ENCODE measurements around the gene SZRD1.

SZRD1 gene

DNA sequence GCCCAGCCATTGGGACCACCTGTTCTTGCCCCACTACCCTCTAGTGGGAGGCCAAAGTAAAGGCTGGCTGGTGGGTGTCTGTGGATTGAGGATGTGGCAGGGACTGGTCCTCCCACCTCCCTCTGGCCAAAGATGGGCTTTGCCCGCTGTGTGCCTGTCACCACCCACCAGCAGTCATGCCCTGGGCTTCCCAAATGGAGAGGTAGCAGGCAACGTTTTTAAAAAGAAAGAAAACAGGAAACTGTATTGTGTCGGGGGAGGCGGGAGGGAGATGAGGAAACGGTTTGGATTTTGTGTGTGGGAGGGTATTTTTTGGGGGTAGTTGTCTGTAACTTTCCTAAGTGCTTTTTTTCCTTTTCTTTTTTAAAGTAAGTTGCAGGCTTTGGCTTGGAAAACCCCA lies 30.1 kb downstream of the SZRD1 start:
- no peak for DNase-seq (ENCODE audit: low read depth)

DNA sequence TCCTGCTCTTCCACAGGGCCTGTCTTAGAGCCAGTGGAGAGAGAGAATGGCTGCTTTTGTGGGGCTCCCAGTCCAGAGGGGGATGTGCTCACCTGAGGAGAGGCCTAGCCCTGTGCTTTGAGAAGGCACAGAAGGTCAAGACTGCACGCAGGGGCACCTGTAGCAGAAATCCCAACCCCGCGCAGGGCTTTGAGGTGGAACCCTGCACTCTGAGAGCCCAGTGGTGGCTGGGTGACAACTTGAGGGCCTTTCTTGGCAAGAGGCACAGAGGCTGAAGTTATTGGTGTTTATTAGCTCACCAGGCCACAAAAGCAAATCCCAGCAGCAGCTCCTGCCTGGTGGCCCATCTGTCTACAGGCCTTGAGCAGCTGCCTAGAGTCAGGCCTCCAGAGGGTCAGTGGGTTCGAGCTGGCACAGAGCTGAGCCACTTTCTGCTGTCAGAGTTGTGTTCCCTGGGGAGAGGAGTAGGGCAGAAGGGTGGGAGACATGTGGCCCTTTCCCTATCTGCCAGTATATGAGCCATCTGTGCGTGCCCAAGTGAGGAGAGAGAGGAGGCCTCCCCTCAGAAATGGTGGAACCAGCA lies 31.4 kb downstream of the SZRD1 start:
- DNase-seq (ENCODE audit: low read depth), result no peak

DNA sequence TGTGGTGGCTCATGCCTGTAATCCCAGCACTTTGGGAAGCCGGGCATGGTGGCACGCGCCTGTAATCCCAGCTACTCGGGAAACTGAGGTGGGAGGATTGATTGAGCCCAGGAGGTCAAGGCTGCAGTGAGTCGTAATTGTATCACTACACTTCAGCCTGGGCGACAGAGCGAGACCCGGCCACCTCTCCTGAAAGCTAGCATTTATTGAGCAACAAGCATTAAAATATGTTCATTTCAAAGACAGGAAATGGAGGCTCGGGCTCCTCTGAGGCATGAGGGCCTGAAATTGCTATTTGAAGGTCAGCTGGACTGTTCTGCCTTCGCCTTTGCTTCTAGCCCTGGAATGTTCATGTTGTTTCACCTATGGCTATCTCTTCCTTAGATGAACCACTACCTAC lies 35.7 kb downstream of the SZRD1 start:
- DNase-seq (ENCODE audit: low read depth), result no peak

DNA sequence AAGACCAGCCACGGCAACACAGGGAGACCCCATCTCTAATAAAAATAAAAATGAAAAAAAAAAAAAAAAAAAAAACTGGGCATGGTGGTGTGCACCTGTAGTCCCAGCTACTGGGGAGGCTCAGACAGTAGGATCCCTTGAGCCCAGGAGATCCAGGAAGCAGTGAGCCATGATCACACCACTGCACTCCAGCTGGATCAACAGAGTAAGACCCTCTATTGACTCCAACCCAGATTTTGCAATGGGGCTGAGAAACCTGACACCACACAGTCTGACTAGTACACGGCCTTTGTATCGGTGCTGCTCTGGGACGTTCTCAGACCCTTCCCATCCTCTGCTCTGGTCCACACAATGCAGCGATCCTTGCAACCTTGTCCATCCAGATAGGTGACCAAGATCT lies 38.4 kb downstream of the SZRD1 start:
- no peak for DNase-seq (ENCODE audit: low read depth)

DNA sequence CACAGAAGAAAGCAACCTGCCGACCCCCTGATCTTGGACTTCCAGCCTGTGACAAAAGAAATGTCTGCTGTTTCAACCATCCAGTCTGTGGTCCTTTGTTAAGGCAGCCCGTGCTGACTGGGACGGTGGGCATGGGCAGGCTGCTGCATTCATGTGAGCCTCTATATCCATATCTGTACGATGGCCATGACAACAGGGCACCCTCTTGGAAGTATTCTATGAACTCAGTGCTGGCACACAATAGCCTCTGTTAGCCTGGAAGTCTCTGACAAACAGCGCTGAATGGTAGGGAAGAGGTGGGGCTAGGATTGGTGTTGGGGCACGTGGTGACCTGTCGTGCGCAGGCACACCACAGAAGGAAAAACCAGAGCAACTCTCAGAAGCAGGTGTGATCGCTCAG lies 39.8 kb downstream of the SZRD1 start:
- DNase-seq (ENCODE audit: low read depth), result no peak

DNA sequence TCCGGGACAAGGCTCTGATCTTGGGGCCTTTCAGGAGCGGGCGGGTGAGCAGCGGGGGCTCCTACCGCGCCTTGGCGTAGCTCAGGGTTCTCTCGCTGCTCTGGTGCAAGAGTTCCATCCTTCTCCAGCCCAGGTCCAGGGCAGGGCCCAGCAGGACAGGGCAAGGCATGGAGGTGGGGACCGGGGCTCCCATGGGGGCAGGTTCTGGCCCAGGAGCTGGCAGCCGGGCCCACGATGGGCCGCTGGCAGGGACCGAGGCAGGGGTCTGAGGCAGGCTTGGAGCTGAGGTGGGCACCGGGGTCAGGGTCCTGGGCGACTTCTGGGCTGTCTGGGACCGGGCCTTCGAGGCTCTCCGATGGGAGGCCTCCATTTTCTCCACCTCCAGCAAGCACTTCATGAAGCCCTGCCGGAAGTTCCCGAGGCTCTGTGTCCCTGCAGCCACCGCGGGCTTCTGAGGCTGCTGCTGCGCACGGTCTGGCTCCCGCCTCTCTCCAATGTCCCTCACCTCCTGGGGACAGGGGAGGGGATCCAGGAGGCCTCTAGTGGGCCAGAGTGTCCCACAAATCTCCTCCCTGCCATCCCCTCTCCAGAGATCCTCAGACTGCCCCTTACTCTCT lies 42.6 kb downstream of the SZRD1 start:
- DNase-seq (ENCODE audit: low read depth), result no peak

DNA sequence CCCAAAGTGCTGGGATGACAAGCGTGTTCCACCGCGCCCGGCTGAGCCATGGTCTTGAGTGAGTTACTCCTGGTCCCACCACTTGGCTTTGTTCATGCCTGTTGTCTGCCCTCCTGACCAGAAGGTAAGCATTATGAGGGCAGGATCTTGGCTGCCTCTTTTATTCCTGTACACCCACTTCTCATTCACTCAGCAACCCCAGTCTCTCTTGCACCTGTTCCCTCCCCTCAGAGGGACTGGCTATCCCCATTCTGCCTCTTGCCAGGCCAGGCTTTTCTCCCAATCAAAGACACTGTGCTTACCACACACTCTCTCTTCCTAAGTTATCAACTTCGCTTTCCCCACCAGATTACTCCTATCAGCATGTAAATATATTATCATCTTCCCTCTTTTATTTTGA lies 43.8 kb downstream of the SZRD1 start:
- DNase-seq (ENCODE audit: low read depth), result no peak

DNA sequence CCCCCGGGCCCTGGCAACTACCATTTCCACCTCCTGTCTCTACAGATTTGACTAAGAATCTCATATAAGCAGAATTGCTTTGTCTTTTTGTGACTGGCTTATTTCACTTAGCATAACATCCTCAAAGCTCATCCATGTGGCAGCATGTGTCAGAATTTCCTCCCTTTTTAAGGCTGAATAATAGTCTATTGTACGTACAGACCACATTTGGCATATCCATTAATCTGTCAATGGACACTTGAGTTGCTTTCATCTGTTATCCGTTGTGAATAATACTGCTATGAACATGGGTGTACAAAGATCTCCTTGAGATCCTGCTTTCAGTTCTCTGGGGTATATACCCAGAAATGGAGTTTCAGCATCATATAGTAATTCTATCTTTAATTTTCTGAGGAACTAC lies 46.1 kb downstream of the SZRD1 start:
- no peak for DNase-seq (ENCODE audit: low read depth)

DNA sequence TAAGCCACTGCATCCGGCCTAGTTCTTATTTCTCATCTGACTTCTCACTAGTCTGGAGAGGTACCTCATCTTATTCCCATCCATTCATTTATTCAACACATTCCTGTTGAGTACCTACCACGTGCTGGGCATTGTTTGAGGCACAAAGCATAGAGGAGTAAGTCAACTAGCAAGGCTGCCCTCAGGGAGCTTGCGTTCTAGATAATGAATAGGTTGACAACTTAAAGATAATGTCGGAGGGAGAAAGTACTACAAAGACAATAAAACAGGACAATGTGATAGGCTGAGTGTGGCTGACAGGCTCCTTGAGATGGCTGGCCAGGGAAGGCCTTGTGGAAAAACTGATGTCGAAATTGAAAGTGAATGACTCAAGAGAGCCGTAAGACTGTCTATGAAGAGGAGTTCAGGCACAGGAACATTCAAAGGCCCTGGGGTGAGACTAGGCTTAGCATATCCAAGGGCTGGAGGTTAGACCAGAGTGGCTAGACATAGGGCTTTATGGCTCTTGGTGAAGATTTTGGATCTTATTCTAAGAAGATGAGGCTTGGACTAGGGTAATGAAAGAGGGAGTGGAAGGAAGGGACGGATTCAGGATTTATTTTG lies 51.9 kb downstream of the SZRD1 start:
- DNase-seq (ENCODE audit: low read depth), result no peak

DNA sequence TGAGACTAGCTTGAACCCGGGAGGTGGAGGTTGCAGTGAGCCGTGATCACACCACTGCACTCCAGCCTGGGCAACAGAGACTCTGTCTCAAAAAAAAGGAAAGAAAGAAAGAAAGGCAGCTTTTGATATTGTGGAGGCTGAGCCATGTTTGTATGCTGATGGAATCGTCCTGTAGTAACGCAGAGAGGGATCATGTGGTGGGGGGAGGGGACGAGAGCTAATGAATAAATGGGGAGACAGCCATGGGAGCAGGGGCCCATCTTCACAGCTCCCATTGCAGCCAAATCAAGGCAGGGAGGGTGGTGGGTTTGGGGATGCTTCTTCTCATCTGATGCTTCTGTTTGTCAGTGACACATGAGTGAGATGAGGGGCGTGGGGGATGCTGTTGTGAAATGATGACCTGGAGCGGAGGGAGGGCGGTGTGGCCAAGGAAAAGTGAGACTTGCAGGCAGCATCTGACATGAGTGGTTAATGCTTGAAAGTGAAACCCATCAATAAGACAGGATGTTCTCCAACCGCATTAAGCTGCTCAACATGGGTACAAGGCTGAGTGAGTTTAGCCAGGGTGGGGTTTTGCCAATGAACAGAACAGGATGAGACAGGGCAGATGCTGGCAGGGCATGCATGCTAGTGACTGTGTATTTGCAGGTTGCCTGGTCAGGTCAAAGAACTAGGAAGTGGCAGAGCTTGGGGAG lies 53.5 kb downstream of the SZRD1 start:
- DNase-seq (ENCODE audit: low read depth), result peak; percentile 48

DNA sequence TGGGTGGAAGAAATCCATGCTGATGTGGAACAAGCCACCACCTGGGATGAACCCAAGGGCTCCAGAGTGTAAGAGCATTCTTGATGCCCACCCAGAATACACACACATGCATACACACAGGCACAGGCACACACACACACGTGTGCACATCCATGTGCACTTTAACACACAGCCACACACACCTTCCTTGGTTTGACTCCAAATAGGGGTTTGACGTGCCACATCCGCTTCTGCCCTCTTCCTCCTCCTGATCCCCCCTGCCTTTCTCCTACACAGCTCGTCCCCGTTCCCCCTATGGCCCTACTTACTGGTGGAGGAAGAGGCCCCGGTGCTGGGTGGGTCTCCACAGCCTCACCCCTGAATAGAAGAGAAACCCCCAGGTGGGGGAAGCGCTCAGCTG lies 54.2 kb downstream of the SZRD1 start:
- no peak for DNase-seq (ENCODE audit: low read depth)

DNA sequence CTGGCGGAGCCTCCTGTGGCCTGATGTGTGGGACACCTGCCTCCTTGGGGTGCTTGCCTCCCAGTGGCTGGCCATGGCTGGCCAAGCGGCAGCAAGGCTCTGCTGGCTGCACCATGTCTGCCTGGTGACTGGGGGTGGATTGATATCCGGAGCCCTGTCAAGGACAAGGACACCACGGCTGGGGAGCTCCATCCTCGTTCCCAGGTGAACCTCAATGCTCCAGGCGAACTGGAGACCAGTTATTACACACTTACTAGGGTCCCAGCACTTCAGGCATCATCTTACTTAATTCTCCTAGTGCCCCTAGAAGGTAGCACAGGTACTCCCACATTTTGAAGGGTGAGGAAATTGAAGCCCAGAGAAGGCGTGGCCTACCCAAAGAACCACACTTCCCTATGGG lies 55.0 kb downstream of the SZRD1 start:
- no peak for DNase-seq (ENCODE audit: low read depth)

DNA sequence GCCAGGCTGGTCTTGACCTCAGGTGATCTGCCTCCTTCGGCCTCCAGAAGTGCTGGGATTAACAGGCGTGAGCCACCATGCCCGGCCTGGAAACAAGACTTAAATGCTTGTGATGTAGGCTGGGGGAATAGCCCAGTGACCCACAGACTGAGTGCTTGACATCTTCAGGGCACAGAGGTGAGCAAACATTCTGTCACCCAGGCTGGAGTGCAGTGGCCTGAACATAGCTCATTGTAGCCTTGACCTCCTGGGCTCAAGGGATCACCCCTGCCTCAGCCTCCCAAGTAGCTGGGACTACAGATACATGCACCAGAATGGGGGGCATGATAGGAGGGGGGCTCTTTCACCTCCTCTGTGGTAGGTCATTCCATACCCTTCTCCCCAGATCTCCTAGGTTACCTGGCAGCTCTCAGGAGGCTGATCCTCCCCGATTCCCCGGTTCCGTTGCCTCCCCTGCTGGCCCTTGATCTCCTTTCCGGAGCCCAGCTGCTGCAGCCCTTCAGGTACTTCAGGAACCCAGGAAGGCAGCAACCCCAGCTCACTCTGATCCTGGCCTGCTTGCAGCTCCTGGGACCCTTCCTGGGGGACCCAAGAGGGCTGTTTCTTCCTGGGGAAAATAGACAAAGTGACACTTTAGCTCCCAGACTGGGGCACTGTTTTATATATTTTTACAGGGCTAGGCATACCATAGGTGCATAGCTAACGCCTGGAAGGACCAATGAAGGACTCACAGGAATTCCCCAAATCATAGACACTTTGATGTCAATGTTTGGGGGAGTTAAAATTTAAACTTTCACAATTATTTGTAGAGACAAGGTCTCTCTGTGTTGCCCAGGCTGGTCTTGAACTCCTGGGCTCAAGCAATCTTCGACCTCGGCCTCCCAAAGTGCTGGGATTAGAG lies 58.3 kb downstream of the SZRD1 start:
- no peak for DNase-seq (ENCODE audit: low read depth)

DNA sequence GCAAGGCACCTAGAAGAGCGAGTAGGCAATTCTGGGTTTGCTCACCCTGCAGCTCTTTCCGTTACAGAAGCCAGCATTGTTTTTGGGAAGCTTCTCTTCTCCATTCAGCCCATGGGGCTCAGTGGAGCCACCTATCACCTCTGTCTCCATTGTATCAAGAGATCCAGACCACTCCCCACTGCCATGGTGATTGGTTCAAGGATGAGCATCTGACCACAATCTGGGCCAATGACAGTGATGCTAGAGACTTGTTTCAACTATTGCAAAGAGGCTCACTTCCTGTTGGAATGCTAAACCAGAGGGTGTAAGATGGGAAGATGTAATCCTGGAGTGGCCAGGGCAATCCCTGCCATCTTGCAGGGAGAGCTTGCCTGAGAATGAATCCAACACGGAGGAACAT lies 63.6 kb downstream of the SZRD1 start:
- DNase-seq (ENCODE audit: low read depth), result no peak

DNA sequence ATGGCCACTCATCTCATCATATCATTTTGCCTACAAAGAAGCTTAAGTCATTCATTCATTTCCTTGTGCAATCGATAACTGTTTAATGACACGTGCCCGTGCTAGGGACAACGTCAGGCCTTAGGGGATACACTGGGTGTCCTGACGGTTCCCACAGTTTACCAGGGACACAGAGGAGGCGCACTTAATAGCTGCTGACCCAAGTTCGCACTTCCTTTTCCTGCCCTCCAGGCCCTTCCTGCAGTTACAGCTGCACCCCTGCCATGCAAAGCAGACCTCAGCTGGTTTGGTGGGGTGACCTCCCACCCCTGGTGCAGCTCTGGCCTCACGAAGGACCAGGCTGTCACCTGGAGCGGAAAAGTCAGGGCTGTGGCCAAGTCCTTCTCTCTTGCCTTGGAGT lies 66.0 kb downstream of the SZRD1 start:
- DNase-seq (ENCODE audit: low read depth), result no peak

DNA sequence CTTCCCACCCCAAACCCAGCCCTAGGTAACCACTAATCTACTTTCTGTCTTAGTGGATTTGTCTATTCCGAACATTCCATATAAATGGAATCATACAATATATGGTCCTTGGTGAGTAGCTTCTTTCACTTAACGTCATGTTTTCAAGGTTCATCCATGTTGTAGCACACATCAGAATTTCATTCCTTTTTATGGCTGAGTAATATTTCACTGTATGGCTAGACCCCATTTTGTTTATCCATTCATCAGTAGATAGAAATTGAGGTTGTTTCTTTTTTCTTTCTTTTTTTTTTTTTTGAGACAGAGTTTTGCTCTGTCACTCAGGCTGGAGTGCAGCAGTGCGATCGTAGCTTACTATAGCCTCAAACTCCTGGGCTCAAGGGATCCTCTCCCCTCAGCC lies 67.0 kb downstream of the SZRD1 start:
- DNase-seq (ENCODE audit: low read depth), result no peak

DNA sequence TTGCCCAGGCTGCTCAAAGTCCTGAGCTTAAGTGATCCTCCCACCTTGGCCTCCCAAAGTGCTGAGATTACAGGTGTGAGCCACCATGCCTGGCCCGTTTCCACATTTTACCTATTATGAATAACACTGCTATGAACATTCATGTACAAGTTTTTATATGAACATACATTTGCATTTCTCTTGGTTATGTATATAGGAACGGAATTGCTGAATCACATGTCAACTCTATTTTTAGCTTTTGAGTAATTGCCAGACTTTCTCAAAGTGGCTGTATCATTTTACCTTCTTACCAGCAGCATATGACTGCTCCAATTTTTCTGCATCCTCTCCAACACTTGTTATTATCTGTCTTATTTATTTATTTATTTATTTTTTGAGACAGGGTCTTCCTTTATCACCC lies 67.5 kb downstream of the SZRD1 start:
- no peak for DNase-seq (ENCODE audit: low read depth)

DNA sequence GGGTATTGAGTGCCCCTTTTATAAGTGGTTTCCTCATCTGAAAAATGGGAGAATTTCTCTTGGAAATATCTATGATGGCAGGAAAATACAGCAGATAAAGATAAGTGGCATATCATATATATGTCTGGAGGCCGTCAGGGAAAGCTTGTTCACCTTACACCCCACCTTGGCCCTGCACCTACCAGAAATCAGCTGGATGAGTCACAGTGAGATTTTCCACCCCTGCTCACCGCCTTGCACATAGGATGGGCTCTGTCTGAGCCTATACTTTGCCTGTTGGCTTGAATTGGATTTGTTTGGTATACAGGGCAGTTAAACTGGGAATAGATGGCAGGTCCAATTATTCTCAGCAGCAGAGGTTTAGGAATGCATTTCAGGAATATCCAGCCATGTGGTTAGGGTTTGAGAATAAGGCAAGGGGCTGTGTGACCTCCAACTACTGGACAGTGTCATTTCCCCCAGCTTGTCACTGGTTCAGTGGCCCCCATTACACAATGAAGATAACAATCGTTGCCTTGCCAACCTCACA lies 70.0 kb downstream of the SZRD1 start, which contains the start of gene SPATA21:
SPATA21 (minus strand) TSS at position 479 of the 529 bp plus-strand sequence. CDS start 6,053 bp downstream, outside the sequence.
- DNase-seq (ENCODE audit: low read depth), result no peak

DNA sequence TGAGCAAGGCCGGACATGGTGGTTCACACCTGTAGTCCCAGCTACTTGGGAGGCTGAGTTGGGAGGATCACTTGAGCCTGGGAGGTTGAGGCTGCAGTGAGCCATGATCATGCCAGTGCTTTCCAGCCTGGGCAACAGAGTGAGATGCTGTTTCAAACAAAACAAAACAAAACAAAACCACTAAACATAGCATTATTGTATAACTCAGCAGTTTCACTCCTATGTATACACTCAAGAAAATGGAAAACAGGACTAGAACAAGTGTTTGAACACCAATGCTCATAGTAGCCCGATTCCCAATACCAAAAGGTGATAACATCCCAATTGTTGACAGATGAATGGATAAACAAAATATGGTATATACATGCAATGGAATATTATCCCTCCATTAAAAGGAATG lies 71.5 kb downstream of the SZRD1 start:
- no peak for DNase-seq (ENCODE audit: low read depth)

DNA sequence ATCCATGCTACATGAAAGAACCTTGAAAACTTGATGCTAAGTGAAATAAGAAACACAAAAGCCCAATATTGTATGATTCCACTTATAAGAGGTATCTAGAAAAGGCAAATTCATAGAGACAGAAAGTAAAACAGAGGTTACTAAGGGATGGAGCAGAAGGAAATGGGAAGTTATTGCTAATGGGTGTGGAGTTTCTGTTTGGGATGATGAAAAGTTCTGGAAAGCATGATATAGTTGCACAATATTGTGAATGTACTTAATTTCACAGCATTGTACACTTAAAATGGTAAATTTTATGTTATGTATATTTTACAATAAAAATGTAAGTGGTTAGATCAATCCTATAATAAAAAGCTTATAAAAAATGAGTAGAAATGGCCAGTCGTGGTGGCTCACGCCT lies 71.9 kb downstream of the SZRD1 start:
- DNase-seq (ENCODE audit: low read depth), result no peak

DNA sequence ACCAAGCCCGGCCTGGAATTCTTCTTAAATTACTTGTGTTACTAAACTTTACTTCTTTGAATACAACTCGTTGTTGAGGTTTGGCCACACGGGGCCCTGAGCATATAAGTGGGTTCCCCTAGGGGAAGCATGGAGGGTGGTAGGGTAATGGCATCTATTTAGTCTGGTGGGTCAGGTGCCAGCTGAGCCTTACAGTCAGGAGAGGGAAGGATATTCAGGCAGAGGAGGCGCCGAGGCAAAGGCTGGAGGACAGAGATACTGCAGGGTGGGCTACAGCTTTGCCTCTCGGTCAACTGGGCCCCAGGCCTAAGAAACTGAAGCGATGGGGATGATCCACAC lies 73.1 kb downstream of the SZRD1 start:
- no peak for DNase-seq (ENCODE audit: low read depth)
